ENCODE results near the gene CAPRIN2. TPM values are rescaled to one million over a fixed set of nuclear protein-coding genes. Genes with fewer than 3 reads are reported as not detected.

CAPRIN2 gene
- total RNA-seq, 1 donor from 2014 or later: 23.7 TPM

DNA sequence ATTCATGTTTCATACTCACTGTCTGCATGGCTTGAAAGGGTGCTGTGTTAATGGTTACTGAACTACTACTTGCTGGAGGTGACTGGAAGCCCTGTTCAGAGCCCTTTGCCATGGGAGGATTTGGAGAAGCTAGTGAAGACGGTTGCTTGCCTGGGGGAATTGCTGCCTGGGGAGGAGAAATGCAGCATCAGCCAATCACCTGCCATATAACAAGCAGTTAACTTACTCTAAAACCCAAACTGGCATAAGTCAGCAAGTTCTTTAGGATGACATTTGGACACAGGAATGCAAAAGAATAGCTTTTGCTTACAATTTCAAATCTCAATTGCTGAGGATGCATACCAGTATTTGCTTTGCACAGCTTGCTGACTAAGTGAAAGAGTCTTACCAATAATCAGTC is 35.7 kb downstream of the CAPRIN2 start:
- Mint-ChIP-seq H3K4me3 (ENCODE audit: unreplicated experiment) (no peak overlapping the region), H3K36me3 (ENCODE audit: low read depth) (peaks cover 14% of the 10 kb centered on the region), H3K9me3 (ENCODE audit: low read depth) (no peaks in the 10 kb centered on the region), H3K4me1 (ENCODE audit: low read depth) (peaks cover 16% of the 10 kb centered on the region), H3K27me3 (ENCODE audit: low read depth) (no peaks in the 10 kb centered on the region), H3K27ac (ENCODE audit: unreplicated experiment) (peak overlapping the region; percentile 93)
- TF ChIP-seq, protein P1, sequence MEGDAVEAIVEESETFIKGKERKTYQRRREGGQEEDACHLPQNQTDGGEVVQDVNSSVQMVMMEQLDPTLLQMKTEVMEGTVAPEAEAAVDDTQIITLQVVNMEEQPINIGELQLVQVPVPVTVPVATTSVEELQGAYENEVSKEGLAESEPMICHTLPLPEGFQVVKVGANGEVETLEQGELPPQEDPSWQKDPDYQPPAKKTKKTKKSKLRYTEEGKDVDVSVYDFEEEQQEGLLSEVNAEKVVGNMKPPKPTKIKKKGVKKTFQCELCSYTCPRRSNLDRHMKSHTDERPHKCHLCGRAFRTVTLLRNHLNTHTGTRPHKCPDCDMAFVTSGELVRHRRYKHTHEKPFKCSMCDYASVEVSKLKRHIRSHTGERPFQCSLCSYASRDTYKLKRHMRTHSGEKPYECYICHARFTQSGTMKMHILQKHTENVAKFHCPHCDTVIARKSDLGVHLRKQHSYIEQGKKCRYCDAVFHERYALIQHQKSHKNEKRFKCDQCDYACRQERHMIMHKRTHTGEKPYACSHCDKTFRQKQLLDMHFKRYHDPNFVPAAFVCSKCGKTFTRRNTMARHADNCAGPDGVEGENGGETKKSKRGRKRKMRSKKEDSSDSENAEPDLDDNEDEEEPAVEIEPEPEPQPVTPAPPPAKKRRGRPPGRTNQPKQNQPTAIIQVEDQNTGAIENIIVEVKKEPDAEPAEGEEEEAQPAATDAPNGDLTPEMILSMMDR (IDR thresholded peaks at IDR 0.05): no peak
- no peak for DNase-seq (ENCODE audit: low spot score)

DNA sequence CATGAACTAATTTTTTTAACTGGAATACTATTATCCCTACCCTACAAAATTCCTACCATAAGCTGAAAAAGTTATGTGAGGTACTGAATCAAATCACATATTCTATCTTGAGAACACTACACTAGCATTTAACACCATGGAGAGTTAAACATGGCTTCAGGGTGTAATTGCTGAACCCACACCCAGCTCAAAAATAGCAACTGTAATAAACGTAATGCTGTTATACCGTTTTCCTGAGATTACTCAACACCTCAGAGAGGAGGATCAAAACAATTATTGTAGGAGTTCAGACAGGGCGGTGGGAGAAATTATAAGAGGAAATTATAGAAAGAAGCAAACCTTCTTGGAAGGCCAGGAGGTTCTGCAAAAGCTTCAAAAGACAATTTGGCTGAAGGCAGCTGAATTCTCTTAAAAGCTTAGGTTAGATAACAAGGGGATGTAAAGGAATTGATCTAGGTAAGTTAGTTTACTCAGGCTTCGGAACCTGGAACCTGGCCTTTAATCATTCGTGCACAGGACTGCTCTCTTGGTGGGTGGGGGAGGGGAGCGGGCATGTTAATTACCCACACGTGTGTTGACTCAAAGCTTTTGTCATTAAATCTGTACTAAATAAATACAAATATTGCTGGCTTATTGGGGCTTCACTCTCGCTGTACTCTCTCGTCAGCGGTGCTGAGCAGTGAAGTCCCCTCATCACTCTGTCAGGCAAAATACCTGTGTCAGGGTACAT is 47.0 kb downstream of the CAPRIN2 start:
- Mint-ChIP-seq H3K36me3 (ENCODE audit: low read depth) (peaks cover 12% of the 10 kb centered on the region), H3K9me3 (ENCODE audit: low read depth) (no peaks in the 10 kb centered on the region), H3K27me3 (ENCODE audit: low read depth) (no peaks in the 10 kb centered on the region), H3K4me1 (ENCODE audit: low read depth) (peaks cover 4% of the 10 kb centered on the region), H3K27ac (ENCODE audit: unreplicated experiment) (no peak overlapping the region), H3K4me3 (ENCODE audit: unreplicated experiment) (no peak overlapping the region)
- TF ChIP-seq, protein P1 (IDR thresholded peaks at IDR 0.05): no peak
- DNase-seq (ENCODE audit: low spot score): no peak

DNA sequence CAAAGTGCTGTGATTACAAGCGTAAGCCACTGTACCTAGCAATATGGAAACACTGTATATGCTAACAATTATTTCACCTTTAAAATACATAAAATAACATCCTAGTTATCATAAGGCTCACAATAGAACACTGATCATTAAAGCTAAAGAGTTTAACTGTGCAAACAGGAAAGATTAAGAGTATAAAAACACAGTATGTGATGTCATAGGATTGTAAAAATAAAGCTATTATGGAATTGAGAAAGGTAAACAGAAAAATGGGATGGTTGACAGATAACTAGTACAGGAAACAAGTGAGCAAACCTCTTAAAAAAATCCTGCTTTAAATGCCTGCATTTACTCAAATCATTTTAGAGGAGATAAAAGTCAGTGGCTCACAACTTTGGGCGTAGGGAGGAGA is 48.3 kb downstream of the CAPRIN2 start:
- Mint-ChIP-seq H3K36me3 (ENCODE audit: low read depth) (peaks cover 9% of the 10 kb centered on the region), H3K27ac (ENCODE audit: unreplicated experiment) (peak overlapping the region; percentile 12), H3K4me1 (ENCODE audit: low read depth) (peaks cover 4% of the 10 kb centered on the region), H3K27me3 (ENCODE audit: low read depth) (no peaks in the 10 kb centered on the region), H3K9me3 (ENCODE audit: low read depth) (no peaks in the 10 kb centered on the region), H3K4me3 (ENCODE audit: unreplicated experiment) (no peak overlapping the region)
- TF ChIP-seq, protein P1 (IDR thresholded peaks at IDR 0.05): no peak
- no peak for DNase-seq (ENCODE audit: low spot score)

DNA sequence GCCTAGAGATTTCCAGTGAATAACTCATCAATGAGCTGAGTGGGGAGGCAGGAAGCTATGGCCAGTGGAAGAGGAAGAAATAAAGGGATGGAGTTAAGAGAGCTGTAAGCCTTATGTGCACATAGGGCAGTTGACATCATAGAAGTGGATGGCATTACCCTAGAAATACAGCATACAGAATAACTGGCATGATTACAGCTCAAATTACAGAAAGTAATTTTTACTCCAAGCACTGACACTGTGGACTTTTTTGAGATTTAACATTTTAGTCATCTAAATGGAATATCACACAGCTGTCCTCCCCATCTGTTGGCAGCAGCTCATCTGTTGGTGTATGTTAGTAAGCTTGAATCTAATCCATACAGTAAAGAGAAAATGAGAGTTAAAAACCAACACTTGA is 53.7 kb downstream of the CAPRIN2 start:
- Mint-ChIP-seq H3K36me3 (ENCODE audit: low read depth) (no peaks in the 10 kb centered on the region), H3K27me3 (ENCODE audit: low read depth) (no peaks in the 10 kb centered on the region), H3K9me3 (ENCODE audit: low read depth) (no peaks in the 10 kb centered on the region), H3K4me3 (ENCODE audit: unreplicated experiment) (no peak overlapping the region), H3K27ac (ENCODE audit: unreplicated experiment) (no peak overlapping the region), H3K4me1 (ENCODE audit: low read depth) (peaks cover 4% of the 10 kb centered on the region)
- no peak for DNase-seq (ENCODE audit: low spot score)
- TF ChIP-seq, protein P1 (IDR thresholded peaks at IDR 0.05): no peak

DNA sequence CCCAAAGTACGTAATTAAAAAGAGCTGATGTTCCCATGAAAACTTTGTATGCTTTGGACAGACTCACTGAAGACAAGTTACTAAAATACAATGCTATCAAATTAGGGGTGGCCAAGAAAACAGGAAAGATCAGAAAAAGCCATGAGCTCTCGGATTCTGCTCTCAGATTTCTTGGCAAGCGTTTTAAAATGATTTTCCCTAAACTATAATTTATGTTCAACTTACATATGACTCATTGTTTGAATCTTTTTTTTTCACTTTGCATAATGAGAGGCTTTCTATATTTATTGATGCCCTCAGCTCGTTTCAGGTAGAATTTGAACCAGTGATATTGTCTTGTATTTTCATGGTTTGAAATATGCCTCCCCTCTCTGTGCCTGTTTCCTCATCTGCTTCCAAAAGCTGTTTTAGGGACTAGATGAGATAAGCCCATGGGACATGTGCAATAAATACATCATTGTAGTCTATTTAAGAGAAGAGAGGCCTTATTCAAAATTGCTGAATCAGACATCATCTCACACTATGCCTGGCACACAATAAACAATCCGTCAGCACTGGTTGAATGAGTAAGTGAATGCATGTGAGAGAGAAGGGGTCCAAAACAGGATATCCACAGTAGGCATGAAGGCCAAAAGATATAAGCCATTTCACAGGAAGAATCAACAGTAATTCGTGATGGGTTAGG is 54.4 kb downstream of the CAPRIN2 start:
- Mint-ChIP-seq H3K4me1 (ENCODE audit: low read depth) (peaks cover 7% of the 10 kb centered on the region), H3K36me3 (ENCODE audit: low read depth) (no peaks in the 10 kb centered on the region), H3K9me3 (ENCODE audit: low read depth) (no peaks in the 10 kb centered on the region), H3K27me3 (ENCODE audit: low read depth) (no peaks in the 10 kb centered on the region), H3K27ac (ENCODE audit: unreplicated experiment) (no peak overlapping the region), H3K4me3 (ENCODE audit: unreplicated experiment) (no peak overlapping the region)
- TF ChIP-seq, protein P1 (IDR thresholded peaks at IDR 0.05): no peak
- DNase-seq (ENCODE audit: low spot score): no peak
